GM10248 (cell line): ENCODE results near the gene OMP.

Experiments used
- CTCF ChIA-PET: fragments of 300-600 bp; sonication (Branson Sonifier 250); formaldehyde crosslinking; extraction: SDS; loops from one replicate; lab custom pipeline; 2021; ENCODE audit warnings: antibody characterized with exemption; lab: Yijun Ruan, JAX
- POLR2A ChIA-PET: fragments of 350-650 bp; sonication (Branson Sonifier 250); formaldehyde crosslinking; extraction: SDS; loops from one replicate; lab custom pipeline; 2020; ENCODE audit warnings: antibody characterized with exemption; lab: Yijun Ruan, JAX
- DNase-seq: peaks from one replicate; pipeline ENCODE4 v3.0.0; 2012; ENCODE audit errors: extremely low spot score
- TF ChIP-seq, protein P1 (sequence below): IDR thresholded peaks from 2 replicates; pipeline ENCODE4 v1.5.1; 2012; ENCODE audit warnings: mild to moderate bottlenecking, low read depth; ENCODE audit errors: extremely low read depth, missing control alignments, control extremely low read depth

Gene OMP

GRCh38 chr11:77122576-77123212 is 20.1 kb downstream of the OMP start:
- ChIA-PET POLR2A (no interaction called here), CTCF (interaction anchor here (1.0 to 2.0 kb wide), 5 partner anchors 14 to 434 kb away, joined by 3 to 5 read pairs (median 3); no protein-coding TSS in a partner anchor)
- no peak for DNase-seq
- TF ChIP-seq, protein P1, sequence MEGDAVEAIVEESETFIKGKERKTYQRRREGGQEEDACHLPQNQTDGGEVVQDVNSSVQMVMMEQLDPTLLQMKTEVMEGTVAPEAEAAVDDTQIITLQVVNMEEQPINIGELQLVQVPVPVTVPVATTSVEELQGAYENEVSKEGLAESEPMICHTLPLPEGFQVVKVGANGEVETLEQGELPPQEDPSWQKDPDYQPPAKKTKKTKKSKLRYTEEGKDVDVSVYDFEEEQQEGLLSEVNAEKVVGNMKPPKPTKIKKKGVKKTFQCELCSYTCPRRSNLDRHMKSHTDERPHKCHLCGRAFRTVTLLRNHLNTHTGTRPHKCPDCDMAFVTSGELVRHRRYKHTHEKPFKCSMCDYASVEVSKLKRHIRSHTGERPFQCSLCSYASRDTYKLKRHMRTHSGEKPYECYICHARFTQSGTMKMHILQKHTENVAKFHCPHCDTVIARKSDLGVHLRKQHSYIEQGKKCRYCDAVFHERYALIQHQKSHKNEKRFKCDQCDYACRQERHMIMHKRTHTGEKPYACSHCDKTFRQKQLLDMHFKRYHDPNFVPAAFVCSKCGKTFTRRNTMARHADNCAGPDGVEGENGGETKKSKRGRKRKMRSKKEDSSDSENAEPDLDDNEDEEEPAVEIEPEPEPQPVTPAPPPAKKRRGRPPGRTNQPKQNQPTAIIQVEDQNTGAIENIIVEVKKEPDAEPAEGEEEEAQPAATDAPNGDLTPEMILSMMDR, result no peak

DNA sequence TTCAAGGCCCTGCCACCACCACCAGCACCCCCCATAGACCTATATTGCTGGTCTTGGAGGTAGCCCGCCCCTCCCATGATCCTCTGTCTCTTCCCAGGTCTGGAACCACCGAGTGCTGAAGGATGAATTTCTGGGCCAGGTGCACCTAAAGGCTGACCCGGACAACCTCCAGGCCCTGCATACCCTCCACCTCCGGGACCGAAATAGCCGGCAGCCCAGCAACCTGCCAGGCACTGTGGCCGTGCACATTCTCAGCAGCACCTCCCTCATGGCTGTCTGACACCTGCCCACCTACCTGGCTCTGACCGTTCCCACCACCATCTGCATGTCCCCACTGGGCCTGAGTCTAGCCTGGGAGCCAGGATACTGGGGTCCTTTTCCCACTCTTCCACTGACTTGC is 21.0 kb downstream of the OMP start:
- TF ChIP-seq, protein P1, result no peak
- POLR2A ChIA-PET, result no interaction called here
- CTCF ChIA-PET, result interaction anchor here (1.0 to 1.3 kb wide), 4 partner anchors 13 to 433 kb away, joined by 3 to 4 read pairs (median 3); no protein-coding TSS in a partner anchor
- DNase-seq, result no peak

DNA sequence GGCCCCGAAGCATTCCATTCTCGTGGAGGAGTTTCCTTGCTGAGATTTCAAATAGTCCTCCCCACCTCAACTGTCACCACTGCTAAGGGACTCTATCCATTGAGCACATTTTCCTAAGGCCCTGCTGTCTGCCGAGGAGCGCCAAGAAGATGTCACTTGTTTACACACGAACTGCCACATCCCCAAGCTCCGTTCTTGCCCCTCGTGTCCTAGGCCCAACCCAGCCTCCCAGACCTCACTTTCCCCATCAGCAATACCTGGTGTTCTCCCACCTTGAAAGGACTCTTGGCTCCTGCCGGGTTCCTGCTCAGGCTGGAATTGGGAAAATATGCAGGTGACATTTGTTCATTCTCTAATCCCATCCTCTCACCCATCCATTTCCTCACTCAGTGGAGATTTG is 21.4 kb downstream of the OMP start:
- POLR2A ChIA-PET, result no interaction called here
- CTCF ChIA-PET, result no interaction called here
- DNase-seq, result no peak
- TF ChIP-seq, protein P1, result no peak

DNA sequence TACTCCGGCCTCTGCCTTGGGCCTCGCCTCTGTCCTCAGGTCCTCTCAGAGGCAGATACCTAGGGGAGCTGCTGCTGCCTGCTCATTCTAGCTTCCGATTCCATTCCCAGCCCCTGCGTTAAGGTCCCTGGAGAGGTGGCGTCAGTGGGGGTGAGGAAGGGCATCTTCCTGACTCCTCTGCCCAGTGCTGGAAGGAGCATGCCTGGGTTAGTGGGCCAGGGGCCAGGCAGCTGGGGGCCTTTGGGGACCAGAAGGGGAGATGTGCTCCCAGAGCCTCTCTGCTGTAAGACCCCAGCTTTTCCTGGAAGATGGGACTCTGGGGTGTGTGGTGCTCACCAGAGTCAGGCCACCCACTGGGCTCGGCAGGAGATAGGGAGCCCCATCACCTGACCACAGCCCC is 21.8 kb downstream of the OMP start:
- no peak for DNase-seq
- TF ChIP-seq, protein P1, result no peak
- CTCF ChIA-PET, result no interaction called here
- POLR2A ChIA-PET, result no interaction called here

DNA sequence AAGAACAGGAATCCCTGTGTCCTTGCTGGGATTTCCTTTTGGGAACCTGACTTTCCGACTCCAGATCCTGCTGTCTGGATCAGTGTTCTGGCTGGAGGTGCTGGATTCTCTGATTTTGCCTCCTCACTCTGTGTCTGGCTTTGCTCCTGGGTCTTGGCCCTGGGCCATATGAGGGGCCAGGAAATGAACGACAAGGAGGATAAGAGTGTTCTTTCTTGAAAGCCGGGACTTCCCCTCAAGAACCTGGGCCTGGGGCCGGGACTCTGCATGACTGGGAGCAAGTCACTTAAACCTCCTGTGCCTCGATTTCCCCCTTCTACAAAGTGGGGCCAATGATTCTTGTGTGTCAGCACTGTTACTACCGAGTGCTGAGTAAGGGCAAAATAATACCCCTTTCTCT is 22.6 kb downstream of the OMP start:
- TF ChIP-seq, protein P1, result no peak
- ChIA-PET CTCF (interaction anchor here (2.7 to 5.8 kb wide), 2 partner anchors 63 to 494 kb away, joined by 19 to 58 read pairs; no protein-coding TSS in a partner anchor), POLR2A (no interaction called here)
- no peak for DNase-seq

GRCh38 chr11:77125695-77126094 is 23.1 kb downstream of the OMP start:
- ChIA-PET CTCF (interaction anchor here (2.7 to 5.8 kb wide), 2 partner anchors 63 to 494 kb away, joined by 19 to 58 read pairs; no protein-coding TSS in a partner anchor), POLR2A (no interaction called here)
- no peak for DNase-seq
- TF ChIP-seq, protein P1, result no peak
